Heart left ventricle (tissue), 13 donors: ENCODE data around the gene KIF4B.

Experiments
- CTCF ChIP-seq, 12 donors: fragments of 200-600 bp; sonication (generic) in 4 of 12; IDR thresholded peaks; one replicate each; pipeline versions ENCODE4 v1.5.0 to v1.8.0; 2018 to 2022; ENCODE audit warnings: antibody characterized with exemption in 12 of 12, mild to moderate bottlenecking in 5 of 12
- POLR2A ChIP-seq, 2 donors: fragments of 450-650 bp; IDR thresholded peaks; one replicate each; pipeline ENCODE4 v1.6.1; 2017; ENCODE audit warnings: antibody characterized with exemption in 2 of 2, mild to moderate bottlenecking in 2 of 2, moderate library complexity in 2 of 2
- donor health status: ischemic (EF 13 %, LVEDD 7.1; RV severe dilation, severe dysfunction).
- donor health status: DM: no; HTN: yes; CAD: no.
- donor health status: DM: no; HTN: no; CAD: no.
- donor health status: ischemic (EF 25% LVEDD 6.9; RV normal size, moderate dysfunction).
- donor health status: ischemic (EF 25% LVEDD 5.7; RV mildly dilated, moderate dysfunction).
- donor health status: ischemic (EF 35%, LVEDD 5.7; RV mildly dilated, moderate dysfunction).
- donor health status: nonischemic (EF 11% LVEDD 7.7; RV severe dilation, severe dysfunction).
- donor health status: DM: yes; HTN: yes; CAD: no.
- donor health status: PGD.
- donor health status: ischemic (EF 29% LVEDD 5.4; RV normal size, mild dysfunction).
- donor health status: nonischemic (EF 23%, LVEDD 6.1; RV moderate dilation, normal function).

- TF ChIP-seq CTCF (IDR thresholded peaks at IDR 0.05) (no peak), POLR2A (IDR thresholded peaks at IDR 0.05) (no peak)
These were observed 9.8 kb downstream of the KIF4B start for GRCh38 chr5:155023320-155023719.
